ENCODE data around the gene TRAM2. TPM values are rescaled to one million over a fixed set of nuclear protein-coding genes. Genes with fewer than 3 reads are reported as not detected.

Gene TRAM2
- total and polyA plus RNA-seq, 2 donors (not counting 3 experiments of a cell fraction or from before 2014, with no cell fraction given): 85.7 to 98.6 TPM

DNA sequence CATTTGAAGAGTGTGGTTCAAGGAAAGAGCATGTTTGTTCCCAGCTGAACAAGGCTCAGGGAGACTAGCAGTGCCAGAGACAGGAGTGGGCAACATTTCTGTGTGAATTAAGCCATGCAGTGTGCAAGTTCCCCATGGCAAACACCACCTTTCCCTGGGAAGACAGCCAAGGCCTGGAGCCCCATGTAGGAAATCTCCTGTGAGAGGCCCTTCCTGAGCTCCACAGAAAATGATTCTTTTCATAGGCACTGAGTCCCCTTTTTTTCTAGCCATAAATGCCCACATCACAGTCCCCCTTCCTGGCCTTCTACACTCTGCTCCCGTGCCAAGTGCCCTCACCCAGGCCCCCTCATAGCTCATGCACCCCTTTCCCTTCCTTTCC, 11.8 kb upstream of the TRAM2 start:
- POLR2A ChIA-PET: no interaction called here
- Histone ChIP-seq H3K9me1 (replicated peaks; ENCODE audit: control insufficient read depth, extremely low read depth, insufficient read depth, low read length) (no peaks in the 10 kb centered on the region), H3K36me3 (ENCODE audit: control insufficient read depth in 2 of 2, extremely low read depth in 1 of 2, insufficient read depth in 2 of 2, low read length in 2 of 2) (no peaks in the 10 kb centered on the region), H3K4me3 (replicated peaks in 1 of 3; ENCODE audit: insufficient read depth in 1 of 3, low read depth in 1 of 3, low read length in 3 of 3) (no peak overlapping the region), H3K27ac (ENCODE audit: insufficient read depth, low read depth, low read length) (no peak overlapping the region), H3K9me3 (replicated peaks; ENCODE audit: control insufficient read depth, insufficient read depth, low read length) (no peaks in the 10 kb centered on the region), H3K79me2 (ENCODE audit: control insufficient read depth, insufficient read depth, low read length) (no peaks in the 10 kb centered on the region), H3K27me3 (ENCODE audit: control insufficient read depth in 2 of 2, insufficient read depth in 2 of 2, low read length in 2 of 2) (no peaks in the 10 kb centered on the region), H3K4me1 (ENCODE audit: control insufficient read depth, extremely low read depth, insufficient read depth, low read length) (peaks cover 6% of the 10 kb centered on the region), H3K4me2 (ENCODE audit: insufficient read depth, low read length) (no peak overlapping the region), H2AFZ (ENCODE audit: low read depth, low read length) (no peak overlapping the region), H3K9ac (replicated peaks; ENCODE audit: extremely low read depth, insufficient read depth, low read length) (no peak overlapping the region), H4K20me1 (replicated peaks; ENCODE audit: control insufficient read depth, extremely low read depth, insufficient read depth, low read length) (no peaks in the 10 kb centered on the region)
- FAIRE-seq: peak; percentile 49
- CTCF ChIA-PET: interaction anchor here (1.2 to 1.4 kb wide), 2 partner anchors 9 to 181 kb away, joined by 3 to 5 read pairs; no protein-coding TSS in a partner anchor
- peak; percentile 51 for DNase-seq (ENCODE audit: low read depth, low spot score)
- TF ChIP-seq POLR2AphosphoS5 (IDR thresholded peaks at IDR 0.05; ENCODE audit: insufficient read depth, low read depth, low read length) (no peak), MAX (IDR thresholded peaks at IDR 0.05; ENCODE audit: insufficient read depth, insufficient read length) (no peak), POLR2A (IDR thresholded peaks at IDR 0.05; ENCODE audit: low read depth, low read length) (no peak), FOS (IDR thresholded peaks at IDR 0.05; ENCODE audit: borderline replicate concordance, insufficient read depth, low read length) (no peak), GATA2 (IDR thresholded peaks at IDR 0.05; ENCODE audit: insufficient read depth, insufficient read length, low read depth, low read length) (no peak), EZH2 (IDR thresholded peaks at IDR 0.05; ENCODE audit: borderline replicate concordance, low read depth, low read length, severe bottlenecking) (no peak), MYC (IDR thresholded peaks at IDR 0.05; ENCODE audit: low read depth, low read length) (no peak), JUN (IDR thresholded peaks at IDR 0.05; ENCODE audit: borderline replicate concordance, insufficient read depth, insufficient read length, low read depth) (no peak)
- TF ChIP-seq, protein P1, sequence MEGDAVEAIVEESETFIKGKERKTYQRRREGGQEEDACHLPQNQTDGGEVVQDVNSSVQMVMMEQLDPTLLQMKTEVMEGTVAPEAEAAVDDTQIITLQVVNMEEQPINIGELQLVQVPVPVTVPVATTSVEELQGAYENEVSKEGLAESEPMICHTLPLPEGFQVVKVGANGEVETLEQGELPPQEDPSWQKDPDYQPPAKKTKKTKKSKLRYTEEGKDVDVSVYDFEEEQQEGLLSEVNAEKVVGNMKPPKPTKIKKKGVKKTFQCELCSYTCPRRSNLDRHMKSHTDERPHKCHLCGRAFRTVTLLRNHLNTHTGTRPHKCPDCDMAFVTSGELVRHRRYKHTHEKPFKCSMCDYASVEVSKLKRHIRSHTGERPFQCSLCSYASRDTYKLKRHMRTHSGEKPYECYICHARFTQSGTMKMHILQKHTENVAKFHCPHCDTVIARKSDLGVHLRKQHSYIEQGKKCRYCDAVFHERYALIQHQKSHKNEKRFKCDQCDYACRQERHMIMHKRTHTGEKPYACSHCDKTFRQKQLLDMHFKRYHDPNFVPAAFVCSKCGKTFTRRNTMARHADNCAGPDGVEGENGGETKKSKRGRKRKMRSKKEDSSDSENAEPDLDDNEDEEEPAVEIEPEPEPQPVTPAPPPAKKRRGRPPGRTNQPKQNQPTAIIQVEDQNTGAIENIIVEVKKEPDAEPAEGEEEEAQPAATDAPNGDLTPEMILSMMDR (IDR thresholded peaks at IDR 0.05; ENCODE audit: extremely low read depth in 1 of 2, insufficient read depth in 1 of 2, low read depth in 1 of 2, low read length in 2 of 2): no peak
- dilution Hi-C loops (cut with MboI; ENCODE audit: extremely low pct_ligation_motif_present, low sequenced_read_pairs) (no loop called here), intact Hi-C loops (cut with micrococcal nuclease) (no loop called here)
- BruUV-seq (replicated peaks): no TSS peak

All from endothelial cell of umbilical vein (primary cell).